OCI-LY7 (cell line): ENCODE results near the gene CCDC127.

ENCODE experiments used
- CTCF ChIP-seq: fragments of 200-600 bp; sonication (generic); conservative IDR thresholded peaks from 2 replicates; pipeline ENCODE4 v1.5.1; 2014; ENCODE audit warnings: mild to moderate bottlenecking, antibody characterized with exemption, low read length, moderate library complexity, mixed read lengths
- EZH2phosphoT487 ChIP-seq: fragments of 200-600 bp; sonication (generic); IDR thresholded peaks from 2 replicates; pipeline ENCODE4 v1.6.1; 2018; ENCODE audit warnings: low read depth, borderline replicate concordance, mild to moderate bottlenecking, mixed run types, antibody characterized with exemption, low read length, moderate library complexity, mixed read lengths

- TF ChIP-seq CTCF (no peak), EZH2phosphoT487 (no peak)
Observed at GRCh38 chr5:162565-163337, 55.2 kb downstream of the CCDC127 start.
